ENCODE data around the gene MARCHF5.
"Not testable (repeated sequence)": the region's sequence is repeated elsewhere in the genome, so short reads cannot be mapped to it uniquely, and the experiment has no call there.

Gene MARCHF5

DNA sequence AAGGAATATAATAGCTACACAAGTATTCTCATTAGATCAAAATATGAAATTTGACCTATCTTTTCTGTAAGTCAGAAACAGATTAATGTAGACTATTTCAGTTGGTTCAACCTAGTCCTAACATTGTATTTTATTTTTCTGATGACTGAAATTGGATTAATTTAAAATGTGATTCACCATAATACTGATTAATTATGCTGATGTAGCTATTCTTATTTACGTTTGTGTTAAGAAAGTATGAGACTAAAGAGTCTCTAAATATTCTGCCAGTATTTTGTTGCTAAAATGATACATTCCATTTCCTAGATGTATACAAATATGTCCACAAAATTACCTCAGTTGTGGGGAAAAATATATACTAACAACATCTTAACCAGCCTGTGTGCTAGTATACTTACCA is 18.3 kb downstream of the MARCHF5 start:
- no peaks in the 10 kb centered on the region for H3K9me3 ChIP-seq (ENCODE audit: control insufficient read depth in 1 of 2, low read length in 2 of 2)
- no peaks in the 10 kb centered on the region for H3K27me3 ChIP-seq (ENCODE audit: low read depth, low read length)
- no peak overlapping the region for H3K27ac ChIP-seq (ENCODE audit: low read length)
- H3K4me3 ChIP-seq (ENCODE audit: low read depth in 1 of 2, low read length in 2 of 2): no peak overlapping the region
- no peaks in the 10 kb centered on the region for H3K4me1 ChIP-seq (ENCODE audit: control insufficient read depth in 1 of 2, insufficient read depth in 2 of 2, low read length in 2 of 2)
- peaks cover 9 to 10% of the 10 kb centered on the region in 2 donors for H3K36me3 ChIP-seq (ENCODE audit: control insufficient read depth in 1 of 2, insufficient read depth in 2 of 2, low read length in 2 of 2)

DNA sequence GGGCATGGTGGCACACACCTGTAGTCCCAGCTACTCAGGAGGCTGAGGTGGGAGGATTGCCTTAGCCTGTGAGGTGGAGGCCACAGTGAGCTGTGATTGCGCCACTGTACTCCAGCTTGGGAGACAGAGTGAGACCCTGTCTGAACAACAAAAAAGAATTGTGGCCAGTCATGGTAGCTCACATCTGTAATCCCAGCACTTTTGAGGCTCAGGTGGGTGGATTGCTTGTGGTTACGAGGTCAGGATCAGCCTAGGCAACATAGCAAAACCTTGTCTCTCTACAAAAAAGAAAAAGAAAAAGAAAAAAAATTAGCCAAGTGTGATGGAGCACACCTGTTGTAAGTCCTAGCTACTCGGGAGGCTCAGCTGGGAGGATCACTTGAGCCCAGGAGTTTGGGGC is 22.8 kb downstream of the MARCHF5 start:
- H3K27me3 ChIP-seq (ENCODE audit: low read depth, low read length): no peaks in the 10 kb centered on the region
- peaks cover 9 to 14% of the 10 kb centered on the region in 2 donors for H3K36me3 ChIP-seq (ENCODE audit: control insufficient read depth in 1 of 2, insufficient read depth in 2 of 2, low read length in 2 of 2)
- no peaks in the 10 kb centered on the region for H3K9me3 ChIP-seq (ENCODE audit: control insufficient read depth in 1 of 2, low read length in 2 of 2)
- no peak overlapping the region for H3K27ac ChIP-seq (ENCODE audit: low read length)
- no peak overlapping the region for H3K4me3 ChIP-seq (ENCODE audit: low read depth in 1 of 2, low read length in 2 of 2)
- H3K4me1 ChIP-seq (ENCODE audit: control insufficient read depth in 1 of 2, insufficient read depth in 2 of 2, low read length in 2 of 2): no peaks in the 10 kb centered on the region

DNA sequence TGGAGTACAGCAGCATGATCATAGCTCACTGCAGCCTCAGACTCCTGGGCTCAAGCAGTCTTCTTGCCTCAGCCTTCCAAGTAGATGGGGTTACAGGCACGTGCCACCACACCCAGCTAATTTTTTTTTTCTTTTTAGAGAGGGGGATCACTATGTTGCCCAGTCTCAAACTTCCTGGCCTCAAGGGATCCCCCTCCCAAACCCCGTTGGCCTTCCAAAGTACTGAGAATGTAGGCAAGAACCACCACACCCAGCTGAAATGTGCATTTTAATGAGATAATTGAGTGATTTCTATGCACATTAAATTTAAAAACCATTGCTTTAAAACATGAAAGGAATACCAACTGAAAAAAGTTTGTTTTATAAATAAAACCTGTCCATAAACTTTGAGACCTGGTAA is 25.6 kb downstream of the MARCHF5 start:
- H3K27ac ChIP-seq (ENCODE audit: low read length): no peak overlapping the region
- no peak overlapping the region for H3K4me3 ChIP-seq (ENCODE audit: low read depth in 1 of 2, low read length in 2 of 2)
- H3K9me3 ChIP-seq (ENCODE audit: control insufficient read depth in 1 of 2, low read length in 2 of 2): no peaks in the 10 kb centered on the region
- no peaks in the 10 kb centered on the region for H3K4me1 ChIP-seq (ENCODE audit: control insufficient read depth in 1 of 2, insufficient read depth in 2 of 2, low read length in 2 of 2)
- peaks cover 3 to 17% of the 10 kb centered on the region in 2 donors for H3K36me3 ChIP-seq (ENCODE audit: control insufficient read depth in 1 of 2, insufficient read depth in 2 of 2, low read length in 2 of 2)
- H3K27me3 ChIP-seq (ENCODE audit: low read depth, low read length): no peaks in the 10 kb centered on the region

DNA sequence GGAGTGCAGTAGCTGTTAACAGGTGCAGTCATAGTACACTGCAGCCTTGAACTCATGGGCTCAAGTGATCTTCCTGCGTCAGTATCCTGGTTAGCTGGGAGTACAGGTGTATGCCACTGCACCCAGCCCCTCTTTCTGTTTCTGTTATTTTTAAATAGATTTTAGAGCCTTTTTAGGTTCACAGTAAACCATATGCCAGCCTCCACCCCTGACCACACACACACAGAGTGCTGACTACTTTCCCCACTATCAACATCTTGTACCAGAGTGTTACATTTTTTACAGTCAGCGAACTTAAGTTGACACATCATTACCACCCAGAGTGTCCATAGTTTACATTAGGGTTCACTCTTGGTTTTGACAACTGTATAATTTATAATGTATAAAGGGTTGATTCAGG is 32.1 kb downstream of the MARCHF5 start:
- Histone ChIP-seq H3K27ac (ENCODE audit: low read length) (no peak overlapping the region), H3K4me1 (ENCODE audit: control insufficient read depth in 1 of 2, insufficient read depth in 2 of 2, low read length in 2 of 2) (peaks cover 0 to 3% of the 10 kb centered on the region in 2 donors), H3K27me3 (ENCODE audit: low read depth, low read length) (no peaks in the 10 kb centered on the region), H3K9me3 (ENCODE audit: control insufficient read depth in 1 of 2, low read length in 2 of 2) (no peaks in the 10 kb centered on the region), H3K4me3 (ENCODE audit: low read depth in 1 of 2, low read length in 2 of 2) (no peak overlapping the region), H3K36me3 (ENCODE audit: control insufficient read depth in 1 of 2, insufficient read depth in 2 of 2, low read length in 2 of 2) (peaks cover 0 to 5% of the 10 kb centered on the region in 2 donors)

DNA sequence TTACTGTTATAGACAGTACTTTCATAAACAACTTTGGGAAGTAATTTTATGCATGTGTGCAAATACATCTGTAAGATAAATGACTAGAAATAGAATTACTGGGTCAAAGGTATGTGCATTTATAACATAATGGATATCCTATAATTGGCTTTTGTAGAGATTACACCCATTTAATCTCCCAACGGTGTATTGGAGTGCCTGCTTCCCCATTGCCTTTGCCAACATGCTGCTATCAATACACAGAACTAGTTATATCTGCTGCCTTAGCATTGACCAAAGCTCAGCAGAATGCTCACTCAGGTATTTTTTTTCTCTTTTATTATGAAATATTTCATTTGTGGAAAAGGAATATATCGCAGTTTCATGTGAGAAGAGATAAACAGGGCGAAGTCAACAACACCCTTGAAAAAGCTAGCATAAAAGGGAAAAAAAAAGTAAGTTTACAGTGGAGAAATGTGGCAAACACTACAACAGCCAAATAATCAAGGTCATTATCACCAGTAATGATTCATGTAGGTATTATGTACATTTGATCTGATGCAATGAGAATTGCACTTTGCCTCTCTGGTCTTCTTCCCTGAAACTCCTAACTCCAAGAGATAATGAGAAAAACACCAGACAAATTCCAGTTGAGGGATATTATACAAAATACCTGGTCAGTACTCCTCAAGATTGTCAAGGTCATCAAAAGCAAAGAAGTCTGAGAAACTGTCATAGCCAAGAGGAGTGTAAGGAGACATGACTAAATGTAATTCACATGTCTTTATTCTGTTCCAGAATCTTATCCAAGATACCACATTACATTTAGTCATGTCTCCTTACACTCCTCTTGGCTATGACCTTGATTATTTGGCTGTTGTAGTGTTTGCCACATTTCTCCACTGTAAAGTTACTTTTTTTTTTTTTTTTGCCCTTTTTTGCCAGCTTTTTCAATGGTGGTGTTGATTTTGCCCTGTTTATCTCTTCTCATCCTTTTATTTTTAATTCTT is 36.8 kb downstream of the MARCHF5 start:
- Histone ChIP-seq H3K9me3 (ENCODE audit: control insufficient read depth in 1 of 2, low read length in 2 of 2) (no peaks in the 10 kb centered on the region), H3K4me1 (ENCODE audit: control insufficient read depth in 1 of 2, insufficient read depth in 2 of 2, low read length in 2 of 2) (peaks cover 0 to 6% of the 10 kb centered on the region in 2 donors), H3K36me3 (ENCODE audit: control insufficient read depth in 1 of 2, insufficient read depth in 2 of 2, low read length in 2 of 2) (no peaks in the 10 kb centered on the region), H3K4me3 (ENCODE audit: low read depth in 1 of 2, low read length in 2 of 2) (no peak overlapping the region), H3K27ac (ENCODE audit: low read length) (no peak overlapping the region), H3K27me3 (ENCODE audit: low read depth, low read length) (no peaks in the 10 kb centered on the region)

DNA sequence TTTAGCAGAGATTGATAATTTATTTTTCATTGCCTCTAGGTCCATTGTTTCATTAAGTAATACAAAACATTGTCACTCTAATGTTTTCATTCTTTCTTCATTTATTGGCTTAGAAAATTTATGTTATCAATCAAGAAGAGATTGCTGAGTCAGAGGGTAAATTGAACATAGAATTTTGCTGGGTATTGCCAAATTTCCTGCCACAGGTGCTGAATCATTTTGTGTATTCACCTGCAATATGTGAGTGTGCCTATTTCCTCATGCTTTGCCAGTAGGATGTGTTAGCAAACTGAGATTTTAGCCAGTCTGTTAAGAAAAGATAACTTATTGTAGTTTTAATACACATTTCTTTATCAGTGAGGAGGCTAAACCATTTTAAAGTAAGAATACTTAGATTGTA is 38.0 kb downstream of the MARCHF5 start:
- Histone ChIP-seq H3K4me1 (ENCODE audit: control insufficient read depth in 1 of 2, insufficient read depth in 2 of 2, low read length in 2 of 2) (peaks cover 0 to 6% of the 10 kb centered on the region in 2 donors), H3K4me3 (ENCODE audit: low read depth in 1 of 2, low read length in 2 of 2) (no peak overlapping the region), H3K9me3 (ENCODE audit: control insufficient read depth in 1 of 2, low read length in 2 of 2) (no peaks in the 10 kb centered on the region), H3K27ac (ENCODE audit: low read length) (no peak overlapping the region), H3K27me3 (ENCODE audit: low read depth, low read length) (no peaks in the 10 kb centered on the region), H3K36me3 (ENCODE audit: control insufficient read depth in 1 of 2, insufficient read depth in 2 of 2, low read length in 2 of 2) (no peaks in the 10 kb centered on the region)

DNA sequence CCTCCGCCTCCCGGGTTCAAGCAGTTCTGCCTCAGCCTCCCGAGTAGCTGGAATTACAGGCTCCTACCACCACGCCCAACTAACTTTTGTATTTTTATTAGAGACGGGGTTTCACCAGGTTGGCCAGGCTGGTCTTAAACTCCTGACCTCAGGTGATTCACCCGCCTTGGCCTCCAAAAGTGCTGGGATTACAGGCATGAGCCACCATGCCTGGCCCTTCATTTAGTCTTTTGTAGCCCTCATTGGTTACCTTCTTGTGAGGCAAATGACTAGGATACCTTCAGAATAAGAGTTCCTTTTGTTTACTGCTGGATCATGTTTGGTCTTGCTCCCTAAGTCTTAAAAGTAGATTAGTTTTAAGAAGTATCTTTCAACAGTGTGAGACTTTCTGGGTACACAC is 39.0 kb downstream of the MARCHF5 start:
- not testable (repeated sequence) for H3K4me1 ChIP-seq (ENCODE audit: control insufficient read depth in 1 of 2, insufficient read depth in 2 of 2, low read length in 2 of 2); H3K27ac ChIP-seq (ENCODE audit: low read length); H3K4me3 ChIP-seq (ENCODE audit: low read depth in 1 of 2, low read length in 2 of 2); H3K27me3 ChIP-seq (ENCODE audit: low read depth, low read length); H3K36me3 ChIP-seq (ENCODE audit: control insufficient read depth in 1 of 2, insufficient read depth in 2 of 2, low read length in 2 of 2); H3K9me3 ChIP-seq (ENCODE audit: control insufficient read depth in 1 of 2, low read length in 2 of 2)

DNA sequence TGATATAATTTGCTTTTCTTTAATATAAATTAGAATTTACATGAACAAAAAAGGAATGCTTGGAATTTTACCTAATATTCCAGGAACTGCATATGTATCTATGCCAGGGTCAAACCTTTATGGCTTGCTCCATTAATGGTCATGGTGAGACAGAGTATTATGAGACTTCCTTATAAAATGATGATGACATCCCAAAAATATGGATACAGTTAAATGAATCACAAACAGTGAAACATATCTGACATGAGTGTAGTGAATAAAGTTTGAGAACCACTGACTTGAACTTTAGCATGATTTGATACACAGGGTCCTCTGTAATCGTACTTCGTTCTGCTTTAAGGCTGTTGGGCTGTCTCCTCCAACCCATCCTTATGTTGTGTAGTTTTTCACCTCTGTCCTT is 51.8 kb downstream of the MARCHF5 start:
- Histone ChIP-seq H3K36me3 (ENCODE audit: control insufficient read depth in 1 of 2, insufficient read depth in 2 of 2, low read length in 2 of 2) (peaks cover 17 to 28% of the 10 kb centered on the region in 2 donors), H3K4me3 (ENCODE audit: low read depth in 1 of 2, low read length in 2 of 2) (no peak overlapping the region)

DNA sequence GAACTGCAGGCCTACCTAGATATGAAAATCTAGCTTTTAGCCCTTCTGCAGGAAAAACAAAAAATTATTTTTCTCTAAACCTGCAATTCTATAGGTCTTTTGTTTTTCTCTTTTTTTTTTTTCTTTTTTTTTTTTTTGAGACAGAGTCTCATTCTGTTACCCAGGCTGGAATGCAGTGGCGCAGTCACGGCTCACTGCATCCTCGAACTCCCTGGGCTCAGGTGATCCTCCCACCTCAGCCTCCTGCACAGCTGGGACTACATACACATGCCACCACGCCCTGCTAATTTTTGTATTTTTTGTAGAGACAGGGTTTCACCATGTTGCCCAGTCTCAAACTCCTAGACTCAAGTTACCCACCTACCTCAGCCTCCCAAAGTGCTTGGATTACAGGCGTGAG is 54.6 kb downstream of the MARCHF5 start:
- not testable (repeated sequence) for H3K27ac ChIP-seq (ENCODE audit: low read length); H3K27me3 ChIP-seq (ENCODE audit: low read depth, low read length); H3K9me3 ChIP-seq (ENCODE audit: control insufficient read depth in 1 of 2, low read length in 2 of 2); H3K4me1 ChIP-seq (ENCODE audit: control insufficient read depth in 1 of 2, insufficient read depth in 2 of 2, low read length in 2 of 2); H3K4me3 ChIP-seq (ENCODE audit: low read depth in 1 of 2, low read length in 2 of 2)
- H3K36me3 ChIP-seq (ENCODE audit: control insufficient read depth in 1 of 2, insufficient read depth in 2 of 2, low read length in 2 of 2): peaks cover 29 to 45% of the 10 kb centered on the region in 2 donors

More for the DNA sequence above, 51.8 kb downstream of the MARCHF5 start:
- H3K4me1 ChIP-seq (ENCODE audit: control insufficient read depth in 1 of 2, insufficient read depth in 2 of 2, low read length in 2 of 2): no peaks in the 10 kb centered on the region
- no peaks in the 10 kb centered on the region for H3K27me3 ChIP-seq (ENCODE audit: low read depth, low read length)
- H3K27ac ChIP-seq (ENCODE audit: low read length): no peak overlapping the region
- no peaks in the 10 kb centered on the region for H3K9me3 ChIP-seq (ENCODE audit: control insufficient read depth in 1 of 2, low read length in 2 of 2)

DNA sequence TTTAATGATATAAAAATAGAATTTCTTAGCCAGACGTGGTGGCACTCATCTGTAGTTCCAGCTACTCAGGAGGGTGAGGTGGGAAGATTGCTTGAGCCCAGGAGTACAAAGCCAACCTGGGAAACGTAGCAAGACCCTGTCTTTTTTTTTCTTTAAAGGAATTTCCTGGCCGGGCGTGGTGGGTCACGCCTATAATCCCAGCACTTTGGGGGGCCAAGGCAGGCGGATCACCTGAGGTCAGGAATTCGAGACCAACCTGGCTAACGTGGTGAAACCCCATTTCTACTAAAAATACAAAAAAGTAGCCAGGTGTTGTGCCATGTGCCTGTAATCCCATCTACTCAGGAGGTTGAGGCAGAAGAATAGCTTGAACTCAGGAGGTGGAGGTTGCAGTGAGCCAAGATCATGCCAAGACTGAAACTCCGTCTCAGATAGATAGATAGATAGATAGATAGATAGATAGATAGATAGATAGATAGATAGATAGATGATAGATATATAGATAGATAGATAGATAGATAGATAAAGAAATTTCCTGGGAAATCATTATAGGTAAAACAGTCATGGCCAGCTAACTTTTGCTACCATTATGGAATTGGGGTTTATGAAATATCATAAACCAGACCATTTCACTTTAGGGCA is 56.2 kb downstream of the MARCHF5 start:
- not testable (repeated sequence) for H3K4me1 ChIP-seq (ENCODE audit: control insufficient read depth in 1 of 2, insufficient read depth in 2 of 2, low read length in 2 of 2); H3K27ac ChIP-seq (ENCODE audit: low read length); H3K9me3 ChIP-seq (ENCODE audit: control insufficient read depth in 1 of 2, low read length in 2 of 2); H3K4me3 ChIP-seq (ENCODE audit: low read depth in 1 of 2, low read length in 2 of 2); H3K27me3 ChIP-seq (ENCODE audit: low read depth, low read length)
- peaks cover 29 to 37% of the 10 kb centered on the region in 2 donors for H3K36me3 ChIP-seq (ENCODE audit: control insufficient read depth in 1 of 2, insufficient read depth in 2 of 2, low read length in 2 of 2)

DNA sequence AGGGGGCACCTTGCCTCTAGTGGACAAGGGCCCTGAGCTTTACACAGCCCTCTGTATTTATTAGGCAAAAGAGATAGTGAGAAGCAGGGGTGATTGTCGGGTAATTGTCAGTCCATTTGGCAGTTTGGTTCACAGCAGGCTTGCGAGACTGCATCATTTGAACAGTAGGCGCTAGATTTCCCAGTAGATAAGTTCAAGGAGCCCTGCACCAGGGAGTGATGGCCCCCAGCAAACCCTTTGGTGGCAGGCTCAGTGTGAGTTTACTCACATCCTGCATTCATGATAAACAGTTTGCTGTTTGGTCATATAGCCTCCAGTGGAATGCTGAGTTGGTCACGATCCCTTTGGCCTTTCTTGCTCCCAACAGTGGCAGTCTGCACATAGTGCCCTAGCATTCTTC is 59.4 kb downstream of the MARCHF5 start:
- H3K27ac ChIP-seq (ENCODE audit: low read length): no peak overlapping the region
- H3K4me1 ChIP-seq (ENCODE audit: control insufficient read depth in 1 of 2, insufficient read depth in 2 of 2, low read length in 2 of 2): no peaks in the 10 kb centered on the region
- no peak overlapping the region for H3K4me3 ChIP-seq (ENCODE audit: low read depth in 1 of 2, low read length in 2 of 2)
- no peaks in the 10 kb centered on the region for H3K27me3 ChIP-seq (ENCODE audit: low read depth, low read length)
- H3K9me3 ChIP-seq (ENCODE audit: control insufficient read depth in 1 of 2, low read length in 2 of 2): no peaks in the 10 kb centered on the region
- peaks cover 20 to 22% of the 10 kb centered on the region in 2 donors for H3K36me3 ChIP-seq (ENCODE audit: control insufficient read depth in 1 of 2, insufficient read depth in 2 of 2, low read length in 2 of 2)

All from muscle layer of duodenum (tissue), 2 donors.